HG03378 (cell line): ENCODE data around the gene RPL18.
"Not testable (repeated sequence)": the region's sequence is repeated elsewhere in the genome, so short reads cannot be mapped to it uniquely, and the experiment has no call there.

ENCODE experiments used
- ATAC-seq: cut with Tn5 transposase; IDR thresholded peaks from one replicate; pipeline ENCODE4 v1.9.1; 2021; ENCODE audit warnings: mild to moderate bottlenecking, moderate library complexity; ENCODE audit not compliant: unreplicated experiment

The RPL18 gene

DNA sequence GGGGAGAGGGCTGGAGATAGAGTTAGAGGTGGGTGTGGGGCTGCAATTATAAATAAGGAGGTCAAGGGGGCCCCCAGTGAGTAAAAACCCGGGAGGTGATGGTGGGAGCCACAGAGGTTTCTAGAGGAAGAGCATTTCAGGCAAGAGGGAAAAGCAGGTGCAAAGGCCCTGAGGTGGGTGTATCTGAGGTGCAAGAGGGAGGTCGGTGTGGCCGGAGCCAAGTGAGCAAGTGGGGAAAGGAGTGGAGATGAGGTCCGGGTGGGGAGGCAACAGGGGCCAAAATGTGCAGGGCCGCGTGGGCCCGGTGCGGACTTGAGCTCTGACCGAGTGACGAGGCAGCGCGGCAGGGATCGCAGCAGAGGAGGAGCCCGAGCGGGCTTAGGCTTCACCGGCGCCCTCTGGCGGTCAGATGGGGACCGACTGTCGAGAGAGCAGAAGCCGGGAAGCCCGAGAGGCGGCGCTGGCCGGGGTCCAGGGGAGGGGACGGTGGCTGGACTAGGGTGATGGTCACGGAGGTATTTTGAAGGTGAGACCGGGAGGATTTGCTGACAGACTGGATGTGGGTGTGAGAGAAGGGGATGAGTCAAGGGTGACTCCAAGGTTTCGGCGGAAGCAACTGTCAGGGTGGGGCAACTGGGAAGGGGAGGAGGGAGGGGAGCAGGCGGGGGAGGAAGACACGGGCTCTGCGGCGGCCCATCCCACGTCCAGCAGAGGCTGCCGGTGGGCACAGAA lies 30.1 kb downstream of the RPL18 start:
- ATAC-seq = no peak

DNA sequence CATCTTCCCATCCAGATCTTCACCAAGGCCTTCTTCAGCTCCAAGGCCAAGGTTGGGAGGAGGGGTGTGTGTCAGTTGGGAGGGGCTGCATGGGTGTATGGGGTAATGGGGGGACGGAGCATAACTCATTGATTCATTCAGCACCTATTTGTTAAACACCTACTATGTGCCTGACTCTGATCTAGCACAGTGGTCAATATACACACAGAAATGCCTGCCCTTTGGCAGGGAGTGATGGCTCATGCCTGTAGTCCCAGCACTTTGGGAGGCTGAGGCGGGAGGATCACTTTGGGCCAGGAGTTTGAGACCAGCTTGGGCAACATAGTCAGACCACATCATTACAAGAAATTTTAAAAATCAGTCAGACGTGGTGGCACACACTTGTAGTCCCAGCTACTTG lies 31.6 kb downstream of the RPL18 start:
- no peak for ATAC-seq

DNA sequence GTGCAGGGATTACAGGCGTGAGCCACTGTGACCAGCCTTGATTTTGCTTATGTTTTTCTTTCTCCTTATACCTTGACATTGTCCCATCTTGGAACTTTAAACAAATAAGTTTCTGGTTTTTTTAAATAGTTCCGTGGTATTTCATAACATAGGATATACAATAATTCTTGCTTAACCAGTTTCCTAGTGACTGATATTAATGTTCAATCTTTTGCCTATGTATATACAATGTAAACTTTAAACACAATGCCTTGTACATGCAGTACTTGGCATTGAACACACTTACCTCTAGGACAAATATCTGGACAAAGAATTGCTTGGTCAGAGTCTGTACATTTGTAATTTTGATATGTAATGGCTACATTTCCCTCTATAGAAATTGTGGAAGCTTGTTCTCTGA lies 36.8 kb downstream of the RPL18 start:
- ATAC-seq = no peak

DNA sequence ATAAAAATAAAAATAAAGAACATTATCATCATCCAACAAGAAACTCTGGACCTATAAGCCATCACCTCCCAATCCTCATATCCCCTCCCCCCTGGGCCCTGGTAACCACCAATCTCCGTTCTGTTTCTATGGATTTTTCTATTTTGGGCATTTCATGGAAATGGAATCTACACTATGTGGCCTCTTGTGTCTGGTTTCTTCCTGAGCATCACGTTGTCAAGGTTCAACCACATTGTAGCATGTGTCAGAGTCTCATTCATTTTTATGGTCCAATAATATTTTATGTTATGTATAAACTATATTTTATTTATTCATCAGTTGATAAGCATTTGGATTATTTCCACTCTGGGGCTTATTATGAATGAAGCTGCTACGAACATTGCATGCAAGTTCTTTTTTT lies 40.1 kb downstream of the RPL18 start:
- ATAC-seq = no peak

DNA sequence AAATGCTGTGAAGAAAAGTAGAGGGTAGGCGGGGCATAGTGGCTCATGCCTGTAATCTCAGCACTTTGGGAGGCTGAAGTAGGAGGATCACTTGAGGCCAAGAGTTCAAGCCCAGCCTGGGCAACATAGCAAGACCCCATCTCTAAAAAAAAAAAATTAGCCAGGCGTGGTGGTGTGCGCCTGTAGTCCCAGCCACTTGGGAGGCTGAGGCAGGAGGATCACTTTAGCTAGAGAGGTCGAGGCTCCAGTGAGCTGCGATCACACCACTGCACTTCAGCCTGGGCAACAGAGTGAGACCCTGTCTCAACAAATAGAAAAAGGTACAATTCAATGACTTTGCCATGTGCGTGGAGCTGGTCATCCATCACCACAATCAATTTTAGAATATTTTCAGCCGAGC lies 41.1 kb downstream of the RPL18 start:
- ATAC-seq = not testable (repeated sequence)

DNA sequence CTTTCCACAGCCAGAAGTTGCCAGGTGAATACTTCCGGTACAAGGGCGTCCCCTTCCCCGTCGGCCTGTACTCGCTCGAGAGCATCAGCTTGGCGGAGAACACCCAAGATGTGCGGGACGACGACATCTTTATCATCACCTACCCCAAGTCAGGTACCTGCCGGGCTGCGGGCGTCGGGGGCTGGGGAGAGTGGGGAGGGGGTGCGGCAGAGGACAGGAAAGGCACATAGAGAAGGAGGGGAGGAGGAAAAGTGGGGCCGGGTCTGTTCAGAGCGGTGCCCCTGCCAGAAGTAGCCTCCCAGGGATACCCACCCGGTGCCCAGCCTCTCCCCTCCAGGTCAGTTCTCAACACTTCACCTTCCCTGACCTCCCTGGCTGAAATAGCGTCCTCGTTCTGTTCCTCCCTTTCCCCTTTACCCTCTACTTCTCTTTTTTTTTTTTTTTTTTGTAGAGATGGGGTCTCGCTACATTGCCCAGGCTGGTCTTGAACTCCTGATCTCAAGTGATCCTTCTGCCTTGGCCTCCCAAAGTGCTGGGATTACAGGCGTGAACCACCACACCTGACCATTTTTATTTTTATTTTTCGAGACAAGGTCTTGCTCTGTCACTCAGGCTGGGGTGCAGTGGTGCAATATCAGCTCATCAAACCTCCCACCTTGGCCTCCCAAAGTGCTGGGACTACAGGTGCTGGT lies 42.9 kb downstream of the RPL18 start:
- no peak for ATAC-seq

DNA sequence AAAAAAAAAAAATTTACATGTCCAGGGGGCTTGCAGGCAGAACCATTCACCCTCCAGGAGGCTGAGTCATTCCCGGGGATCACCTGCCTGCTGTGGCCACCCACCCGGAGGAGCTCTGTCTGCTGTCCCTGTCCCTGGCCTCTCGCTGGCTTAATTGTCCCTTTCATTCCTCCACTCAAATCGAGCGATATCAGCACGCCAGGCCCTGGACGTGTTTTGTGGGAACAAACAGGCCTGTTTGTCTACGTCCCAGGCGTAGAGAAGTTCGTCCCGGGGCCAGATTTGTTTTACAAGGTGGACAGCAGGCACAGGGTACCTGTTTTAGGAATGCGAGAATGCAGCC lies 45.8 kb downstream of the RPL18 start:
- ATAC-seq = no peak

DNA sequence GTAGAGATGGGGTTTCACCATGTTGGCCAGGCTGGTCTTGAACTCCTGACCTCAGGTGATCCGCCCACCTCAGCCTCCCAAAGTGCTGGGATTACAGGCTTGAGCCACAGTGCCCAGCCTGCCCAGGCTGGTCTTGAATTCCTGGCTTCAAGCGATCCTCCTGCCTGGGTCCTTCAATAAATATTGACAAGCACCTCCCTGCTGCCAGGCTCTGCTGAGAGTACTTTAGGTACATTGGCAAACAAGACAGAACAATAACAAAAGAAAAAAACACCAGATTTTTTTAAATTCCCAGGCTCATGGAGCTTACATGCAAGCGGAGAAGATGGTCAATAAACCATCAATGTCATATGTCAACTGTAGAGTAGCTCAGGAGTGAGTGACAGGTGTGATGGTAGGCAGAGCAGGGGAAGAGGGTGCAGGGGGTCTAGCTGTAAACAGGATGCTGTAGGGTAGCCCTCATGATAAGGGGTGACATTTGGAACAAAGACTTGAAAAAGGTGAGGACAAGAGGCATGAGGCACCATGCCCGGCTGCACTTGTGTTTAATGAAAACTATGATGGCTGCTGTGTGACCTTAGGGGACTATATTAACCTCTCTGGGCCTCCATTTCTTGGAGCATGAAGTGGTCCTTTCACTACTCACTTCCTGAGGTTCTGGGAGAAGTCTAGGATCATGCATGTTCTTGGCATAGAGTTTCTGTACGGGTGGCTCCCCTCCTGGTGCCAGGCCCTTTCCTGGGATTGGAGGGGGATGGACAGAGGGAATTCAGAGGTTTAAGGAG lies 47.4 kb downstream of the RPL18 start:
- ATAC-seq = no peak

DNA sequence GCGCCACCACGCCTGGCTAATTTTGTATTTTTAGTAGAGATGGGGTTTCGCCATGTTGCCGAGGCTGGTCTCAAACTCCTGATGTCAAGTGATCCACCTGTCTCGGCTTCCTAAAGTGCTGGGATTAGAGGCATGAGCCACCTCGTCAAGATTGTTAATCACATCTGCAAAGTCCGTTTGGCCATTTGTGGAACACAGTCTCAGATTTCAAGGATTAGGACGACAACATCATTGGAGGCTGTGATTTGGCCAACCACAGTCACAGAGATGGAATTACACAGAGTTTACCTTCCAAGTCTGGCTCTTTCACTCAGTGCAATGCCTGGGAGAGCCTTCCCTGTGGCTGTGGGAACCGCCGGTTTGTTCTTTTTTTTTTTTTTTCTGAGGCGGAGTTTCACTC lies 49.2 kb downstream of the RPL18 start:
- no peak for ATAC-seq

DNA sequence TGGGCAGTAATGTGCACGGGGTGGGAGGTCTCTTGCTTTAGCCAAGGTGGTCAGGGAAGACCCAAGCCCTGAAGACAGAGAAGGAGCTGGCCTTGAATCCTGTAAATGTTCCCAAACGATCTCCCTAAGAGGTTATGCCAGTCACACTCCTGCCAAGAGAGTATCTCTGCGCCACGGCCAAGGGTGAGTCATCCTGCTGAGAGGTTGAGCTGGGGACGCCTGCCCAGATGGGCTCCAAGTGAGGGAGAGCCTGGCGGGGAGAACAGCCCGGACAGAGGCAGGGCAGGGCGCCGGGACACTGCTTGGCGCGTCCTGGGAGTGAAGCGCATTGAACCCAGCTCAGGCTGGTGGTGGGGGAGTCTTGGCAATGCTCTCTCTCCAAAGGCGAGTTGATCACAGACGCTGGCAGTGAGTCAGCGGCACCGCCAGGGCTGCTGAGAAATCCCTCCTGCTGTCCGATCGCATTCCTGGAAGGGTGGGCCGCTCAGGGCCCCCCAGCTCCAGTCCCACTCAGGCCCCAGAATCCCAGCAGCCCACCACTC lies 50.6 kb downstream of the RPL18 start:
- ATAC-seq = no peak
